GM12872 (cell line): ENCODE results near the gene ZBTB48.
A peak's percentile ranks its signal among the peaks of the same experiment; 100 is the strongest.

Experiments used
- CTCF ChIP-seq: IDR thresholded peaks from 3 replicates; pipeline ENCODE4 v1.5.1; 2011; ENCODE audit warnings: low read depth, mild to moderate bottlenecking, low read length, moderate library complexity; ENCODE audit not compliant: insufficient read depth

ZBTB48 gene

GRCh38 chr1:6630027-6630426 is 50.2 kb downstream of the ZBTB48 start:
- no peak for TF ChIP-seq CTCF

GRCh38 chr1:6631058-6631457 is 51.3 kb downstream of the ZBTB48 start:
- no peak for TF ChIP-seq CTCF

- no peak for TF ChIP-seq CTCF
Measured at GRCh38 chr1:6632588-6633514, 53.1 kb downstream of the ZBTB48 start.

GRCh38 chr1:6634371-6635052 is 54.7 kb downstream of the ZBTB48 start:
- peak; percentile 55 for TF ChIP-seq CTCF

GRCh38 chr1:6635161-6635909 is 55.5 kb downstream of the ZBTB48 start:
- no peak for TF ChIP-seq CTCF

GRCh38 chr1:6635910-6636760 is 56.3 kb downstream of the ZBTB48 start:
- no peak for TF ChIP-seq CTCF
